Sciatic nerve (tissue), 2 donors: ENCODE results near the gene LCN1. TPM values are rescaled to one million over a fixed set of nuclear protein-coding genes. Genes with fewer than 3 reads are reported as not detected.
"Not testable (repeated sequence)": the region's sequence is repeated elsewhere in the genome, so short reads cannot be mapped to it uniquely, and the experiment has no call there.

Experiments
- ATAC-seq: fragments of 200-7000 bp; cut with Tn5 transposase; one replicate; pipeline ENCODE4 v1.9.1; 2020; ENCODE audit warnings: mild to moderate bottlenecking, moderate library complexity
- DNase-seq: peaks from one replicate; pipeline ENCODE4 v3.0.0-alpha.2; 2020; ENCODE audit warnings: low spot score
- intact Hi-C: fragments of 100-400 bp; cut with DNase I; formaldehyde crosslinking; loops from one replicate; pipeline ENCODE4 v1.14.2; 2022
- total RNA-seq: library from RNA; stranded (reverse); fragmentation: NEBNext Ultra II Directional; extraction: Animal tissue kit (Norgen Biotek cat#: 25700); gene quantifications from one replicate; pipeline ENCODE4 v1.2.1, GENCODE V29; 2021
- donor health status: DM: no; HTN: no; CAD: no.
- donor health status: DM: no; HTN: no; CAD: no.

The LCN1 gene
- total RNA-seq, 1 donor from 2014 or later = not detected

- no peak for DNase-seq
- ATAC-seq = no peak
- intact Hi-C loops = no loop called here
Observed at GRCh38 chr9:135502873-135503321, 18.3 kb upstream of the LCN1 start.

GRCh38 chr9:135503371-135504261 is 17.6 kb upstream of the LCN1 start:
- intact Hi-C loops = no loop called here

GRCh38 chr9:135504262-135505243 is 16.7 kb upstream of the LCN1 start:
- DNase-seq (peak; percentile 76), ATAC-seq (no peak)
- intact Hi-C loops = no loop called here

More at GRCh38 chr9:135503371-135504261, 17.6 kb upstream of the LCN1 start:
- DNase-seq (no peak), ATAC-seq (no peak)

- DNase-seq (no peak), ATAC-seq (no peak)
- intact Hi-C loops = no loop called here
Observed at GRCh38 chr9:135505406-135506187, 15.6 kb upstream of the LCN1 start.

- intact Hi-C loops = no loop called here
- DNase-seq = no peak
- no peak for ATAC-seq
Observed at GRCh38 chr9:135506327-135507103, 14.7 kb upstream of the LCN1 start.

GRCh38 chr9:135507104-135508035 is 13.9 kb upstream of the LCN1 start:
- DNase-seq = peak; percentile 26
- ATAC-seq = no peak
- intact Hi-C loops = no loop called here

GRCh38 chr9:135508211-135508820 is 12.9 kb upstream of the LCN1 start:
- peak; percentile 38 for DNase-seq
- intact Hi-C loops = no loop called here

GRCh38 chr9:135509458-135509857 is 11.8 kb upstream of the LCN1 start:
- intact Hi-C loops = no loop called here
- no peak for ATAC-seq
- DNase-seq = no peak

More at GRCh38 chr9:135508211-135508820, 12.9 kb upstream of the LCN1 start:
- no peak for ATAC-seq

- no peak for ATAC-seq
- intact Hi-C loops = no loop called here
- peak; percentile 23 for DNase-seq
Observed at GRCh38 chr9:135512241-135512603, 9.0 kb upstream of the LCN1 start.

- no peak for ATAC-seq
- peak; percentile 52 for DNase-seq
Observed at GRCh38 chr9:135512904-135513303, 8.3 kb upstream of the LCN1 start.

GRCh38 chr9:135513351-135513846 is 7.8 kb upstream of the LCN1 start:
- peak; percentile 37 for DNase-seq
- intact Hi-C loops = no loop called here
- no peak for ATAC-seq

More at GRCh38 chr9:135512904-135513303, 8.3 kb upstream of the LCN1 start:
- intact Hi-C loops = no loop called here

- intact Hi-C loops, ATAC-seq, DNase-seq: not testable (repeated sequence)
Observed at GRCh38 chr9:135513906-135514305, 7.3 kb upstream of the LCN1 start.

- intact Hi-C loops = no loop called here
- DNase-seq = peak; percentile 32
- no peak for ATAC-seq
Observed at GRCh38 chr9:135514342-135515082, 6.7 kb upstream of the LCN1 start.

GRCh38 chr9:135515083-135515951 is 5.9 kb upstream of the LCN1 start:
- no peak for ATAC-seq
- intact Hi-C loops = no loop called here
- DNase-seq = peak; percentile 43
